T-helper 1 cell treated with Interleukin-12 subunit alpha and Interleukin-12 subunit beta and Interleukin-4 antibody, amounts not matched to agents 30 μg/mL and 1 μg/mL, for 36 hours (primary cell): ENCODE results near the gene NPHS2.

ENCODE experiments used
- H3K27ac Mint-ChIP-seq: one replicate; pipeline ENCODE4 v1.8.0; 2021; ENCODE audit warnings: mild to moderate bottlenecking, mixed read lengths
- H3K27me3 Mint-ChIP-seq: one replicate; pipeline ENCODE4 v1.8.0; 2021; ENCODE audit warnings: low read depth, mixed read lengths
- H3K36me3 Mint-ChIP-seq: one replicate; pipeline ENCODE4 v1.8.0; 2021; ENCODE audit warnings: low read depth, mixed read lengths
- H3K4me1 Mint-ChIP-seq: one replicate; pipeline ENCODE4 v1.8.0; 2021; ENCODE audit warnings: low read depth, mixed read lengths
- H3K4me3 Mint-ChIP-seq: one replicate; pipeline ENCODE4 v1.8.0; 2021; ENCODE audit warnings: mild to moderate bottlenecking, moderate library complexity, mixed read lengths
- H3K9me3 Mint-ChIP-seq: one replicate; pipeline ENCODE4 v1.8.0; 2021; ENCODE audit warnings: mixed read lengths

Gene NPHS2

GRCh38 chr1:179509384-179509783, 66.4 kb downstream of the NPHS2 start:
- H3K4me3 Mint-ChIP-seq, result no peak overlapping the region
- no peaks in the 10 kb centered on the region for H3K36me3 Mint-ChIP-seq
- no peaks in the 10 kb centered on the region for H3K4me1 Mint-ChIP-seq
- no peak overlapping the region for H3K27ac Mint-ChIP-seq
- no peaks in the 10 kb centered on the region for H3K9me3 Mint-ChIP-seq
- no peaks in the 10 kb centered on the region for H3K27me3 Mint-ChIP-seq

DNA sequence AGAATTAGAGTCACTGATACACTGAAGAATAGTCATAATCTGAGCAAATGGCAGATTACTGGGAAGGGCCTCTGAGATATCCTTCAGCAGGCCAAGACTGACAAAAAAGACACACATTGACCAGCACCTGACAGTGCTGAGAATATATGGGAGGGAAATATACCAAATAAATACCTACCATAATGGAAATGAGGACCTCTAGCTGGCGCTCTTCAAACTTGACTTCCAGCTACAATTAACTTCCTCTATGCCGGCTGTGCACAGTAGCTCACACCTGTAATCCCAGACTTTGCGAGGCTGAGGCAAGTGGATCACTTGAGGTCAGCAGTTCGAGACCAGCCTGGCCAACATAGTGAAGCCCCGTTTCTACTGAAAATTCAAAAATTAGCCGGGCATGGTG, 69.5 kb downstream of the NPHS2 start:
- H3K9me3 Mint-ChIP-seq, result no peaks in the 10 kb centered on the region
- no peaks in the 10 kb centered on the region for H3K27me3 Mint-ChIP-seq
- H3K36me3 Mint-ChIP-seq, result no peaks in the 10 kb centered on the region
- H3K4me1 Mint-ChIP-seq, result no peaks in the 10 kb centered on the region
- H3K4me3 Mint-ChIP-seq, result no peak overlapping the region
- H3K27ac Mint-ChIP-seq, result no peak overlapping the region
